GM19455 (cell line): ENCODE results near the gene PIGH.

ENCODE experiments used
- ATAC-seq: cut with Tn5 transposase; IDR thresholded peaks from one replicate; pipeline ENCODE4 v1.9.1; 2021; ENCODE audit not compliant: unreplicated experiment

Gene PIGH

GRCh38 chr14:67576216-67576955 lies 23.7 kb downstream of the PIGH start:
- no peak for ATAC-seq

- no peak for ATAC-seq
Measured at GRCh38 chr14:67575684-67576083, 24.4 kb downstream of the PIGH start.

DNA sequence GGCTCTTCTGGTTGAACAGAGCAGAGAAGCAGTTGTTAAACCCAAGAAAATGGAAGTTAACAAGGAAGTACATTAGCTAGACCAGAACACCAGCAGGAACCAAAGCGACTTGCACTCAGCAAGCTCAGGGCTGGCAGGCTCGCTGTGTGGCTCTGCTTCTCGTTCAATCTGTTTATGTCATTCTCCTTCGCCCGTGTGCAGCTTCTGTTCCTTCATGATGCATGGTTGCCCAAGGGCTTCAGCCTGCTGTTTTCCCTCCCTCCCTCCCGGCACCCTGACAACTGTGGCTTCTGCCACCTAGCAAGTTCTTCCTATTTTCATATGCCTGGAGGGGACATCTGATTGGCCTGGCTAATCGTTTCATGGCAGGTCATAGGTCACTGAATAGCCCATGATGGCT lies 25.3 kb downstream of the PIGH start:
- no peak for ATAC-seq

DNA sequence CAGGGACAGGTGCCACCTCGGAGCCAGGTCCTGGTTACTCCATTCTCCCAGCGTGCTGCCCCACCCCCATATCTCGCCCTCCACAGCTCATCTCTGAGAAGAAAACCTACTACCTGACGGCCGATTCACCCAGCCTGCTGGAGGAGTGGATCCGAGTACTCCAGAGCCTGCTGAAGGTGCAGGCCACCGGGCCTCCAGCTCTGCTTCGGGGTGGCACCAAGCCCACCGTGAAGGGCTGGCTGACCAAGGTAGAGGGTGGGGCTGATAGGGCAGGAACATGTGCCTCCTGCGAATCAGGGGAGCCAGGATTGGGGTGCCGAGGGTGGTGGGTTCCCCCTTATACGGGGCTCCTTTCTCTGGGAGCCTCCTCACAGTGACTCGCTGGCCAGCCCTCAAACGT lies 25.9 kb downstream of the PIGH start:
- ATAC-seq, result no peak

- no peak for ATAC-seq
Measured at GRCh38 chr14:67573228-67574010, 26.6 kb downstream of the PIGH start.

DNA sequence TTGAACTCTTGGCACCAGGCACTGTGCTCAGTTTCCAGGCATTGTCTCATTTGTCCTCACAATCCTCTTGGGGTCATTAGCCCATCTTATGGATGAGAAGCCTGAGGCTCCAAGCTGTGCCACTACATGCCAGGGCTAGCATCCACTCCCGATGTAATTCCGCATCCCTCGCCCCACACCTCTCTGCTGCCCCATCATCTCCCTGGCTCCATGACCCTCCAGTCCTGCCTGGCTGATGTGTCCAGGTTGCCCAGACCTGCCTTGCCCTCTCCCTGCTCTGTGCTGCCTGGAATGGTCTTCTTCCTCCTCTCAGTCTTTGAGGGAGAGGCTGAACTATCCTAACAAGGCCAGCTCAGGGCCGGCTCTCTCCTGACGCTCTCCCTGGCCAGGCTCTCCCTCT lies 27.5 kb downstream of the PIGH start:
- ATAC-seq, result no peak

DNA sequence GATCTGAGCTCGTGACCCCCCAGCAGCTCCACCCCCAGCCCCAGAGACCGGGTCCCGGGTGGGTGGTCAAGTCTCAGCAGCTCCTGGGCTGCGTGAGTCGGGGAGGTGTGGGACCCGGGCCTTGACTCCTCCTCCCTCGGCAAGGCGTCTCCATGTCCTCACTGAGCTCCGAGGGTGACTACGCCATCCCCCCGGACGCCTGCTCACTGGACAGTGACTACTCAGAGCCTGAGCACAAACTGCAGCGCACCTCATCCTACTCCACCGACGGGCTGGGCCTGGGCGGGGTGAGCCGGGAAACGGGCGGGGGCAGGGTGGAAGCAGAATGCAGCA lies 28.1 kb downstream of the PIGH start:
- ATAC-seq, result no peak

DNA sequence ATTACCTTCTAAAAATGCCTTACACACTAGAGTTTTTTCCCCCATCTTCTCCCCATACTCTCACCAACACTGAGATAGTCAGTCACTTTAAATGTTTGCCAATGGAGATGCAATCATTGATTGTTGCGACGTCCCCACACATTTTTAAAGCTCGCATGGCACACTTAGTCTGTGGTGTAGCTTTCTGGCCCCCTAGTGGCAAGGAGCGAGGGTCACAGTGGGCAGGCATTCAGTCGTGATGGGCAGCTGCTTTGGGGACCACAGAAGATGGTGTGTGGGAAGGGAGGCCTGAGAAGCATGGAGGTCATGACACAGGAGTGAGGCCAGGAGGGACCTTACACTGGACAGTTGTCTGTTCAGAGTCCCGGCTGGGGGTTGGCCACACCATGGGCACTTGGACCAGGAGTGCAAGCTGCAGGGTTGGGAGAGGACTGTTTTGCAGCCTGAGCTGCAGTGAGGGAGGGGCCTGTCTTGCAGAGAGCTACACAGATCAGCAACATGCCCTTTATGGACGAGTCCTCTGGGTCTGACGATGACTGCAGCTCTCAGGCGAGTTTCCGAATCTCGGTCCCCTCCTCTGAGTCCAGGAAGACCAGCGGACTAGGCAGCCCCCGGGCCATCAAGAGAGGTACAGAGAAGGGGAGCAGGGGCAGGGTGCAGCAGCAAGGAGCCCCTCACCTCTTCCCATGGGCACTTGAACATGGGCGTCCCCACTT lies 28.6 kb downstream of the PIGH start:
- no peak for ATAC-seq

GRCh38 chr14:67570453-67570852 lies 29.6 kb downstream of the PIGH start:
- ATAC-seq, result no peak

GRCh38 chr14:67569651-67570290 lies 30.3 kb downstream of the PIGH start:
- ATAC-seq, result no peak

DNA sequence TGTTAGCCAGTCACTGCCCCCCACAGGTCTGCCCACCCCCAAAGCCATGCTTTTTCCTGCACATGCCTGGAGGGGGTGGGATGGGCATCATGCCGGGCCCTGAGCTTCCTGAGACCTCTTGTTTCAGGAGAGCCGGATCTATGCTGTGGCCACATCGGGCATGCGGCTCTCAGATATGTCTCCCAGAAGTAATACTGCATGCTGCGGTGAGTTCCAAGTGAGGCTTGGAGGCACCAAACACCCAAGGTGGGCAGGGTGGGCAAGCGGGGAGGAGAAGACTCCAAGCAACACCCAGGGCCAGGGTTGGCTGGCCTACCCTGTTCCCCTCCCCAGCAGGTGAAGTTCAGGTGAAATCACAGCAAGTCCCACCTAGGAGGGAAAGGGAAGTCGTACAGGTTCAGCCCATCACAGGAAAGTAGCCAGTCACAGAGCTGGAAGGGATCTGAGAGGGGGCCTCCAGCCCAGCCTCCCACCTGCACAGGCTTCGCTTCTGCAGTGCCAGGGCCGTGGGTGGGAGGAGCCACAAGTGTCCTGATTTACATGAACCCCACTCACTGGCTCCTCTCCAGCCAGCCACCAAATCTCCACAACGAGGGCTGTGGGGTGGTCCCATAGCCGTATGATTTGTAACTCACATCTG lies 30.9 kb downstream of the PIGH start:
- ATAC-seq, result no peak

DNA sequence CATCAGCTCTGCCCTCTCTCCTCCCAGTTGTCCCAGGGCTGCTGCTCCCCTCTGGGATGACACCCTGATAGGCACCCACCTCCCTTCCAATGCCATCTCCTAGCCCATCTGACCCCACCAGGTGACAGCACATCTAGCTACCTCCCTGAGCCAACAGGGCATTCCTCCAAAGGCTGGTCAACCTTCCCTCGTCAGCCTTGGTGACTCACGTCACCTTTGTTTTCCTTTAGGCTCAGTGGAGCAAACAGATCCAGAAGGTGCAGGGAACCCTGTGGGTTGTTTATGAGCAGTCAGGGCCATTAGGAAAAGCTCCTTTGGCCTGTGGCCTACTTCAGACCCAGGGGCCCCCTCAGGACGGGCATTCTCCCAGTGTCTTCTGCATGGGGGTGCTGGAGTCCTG lies 32.4 kb downstream of the PIGH start:
- ATAC-seq, result no peak

DNA sequence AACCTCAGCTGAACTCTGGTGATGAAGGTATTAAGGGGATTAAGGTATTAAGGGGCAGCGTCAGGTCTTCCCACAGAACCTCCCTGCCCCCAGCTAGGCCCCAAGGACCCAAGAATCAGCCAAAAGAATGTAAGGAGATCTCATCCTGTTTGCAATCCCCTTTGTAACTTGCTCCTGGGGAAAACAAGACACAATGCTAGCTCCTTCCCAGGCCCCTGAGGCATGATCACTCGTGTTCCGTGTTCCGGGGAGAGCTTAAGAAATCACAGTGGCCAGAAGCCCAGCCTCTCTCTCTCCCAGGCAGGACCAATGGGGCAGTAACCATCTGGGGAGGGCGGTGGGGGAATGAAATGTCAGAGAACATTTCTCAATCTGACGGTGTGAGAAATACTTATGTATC lies 33.2 kb downstream of the PIGH start:
- ATAC-seq, result no peak

GRCh38 chr14:67564236-67564635 lies 35.8 kb downstream of the PIGH start:
- ATAC-seq, result no peak

DNA sequence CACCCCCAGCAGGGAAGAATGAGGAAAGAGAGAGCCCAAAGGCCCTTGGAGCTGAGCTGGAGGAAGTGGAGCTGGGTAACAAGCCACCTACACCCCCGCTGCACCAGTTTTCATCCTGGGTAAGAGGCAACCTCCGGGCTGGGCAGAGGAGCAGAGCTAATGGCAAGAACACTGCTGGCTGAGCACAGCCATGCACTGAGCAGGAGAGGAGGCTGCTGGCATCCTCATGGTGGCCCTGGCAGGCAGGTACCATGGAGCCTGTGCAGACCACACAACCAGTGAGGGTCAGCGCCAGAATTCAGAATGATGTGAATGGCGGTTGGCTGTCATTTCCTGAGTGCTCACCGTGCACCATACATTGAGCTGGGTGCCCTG lies 37.3 kb downstream of the PIGH start:
- ATAC-seq, result no peak

DNA sequence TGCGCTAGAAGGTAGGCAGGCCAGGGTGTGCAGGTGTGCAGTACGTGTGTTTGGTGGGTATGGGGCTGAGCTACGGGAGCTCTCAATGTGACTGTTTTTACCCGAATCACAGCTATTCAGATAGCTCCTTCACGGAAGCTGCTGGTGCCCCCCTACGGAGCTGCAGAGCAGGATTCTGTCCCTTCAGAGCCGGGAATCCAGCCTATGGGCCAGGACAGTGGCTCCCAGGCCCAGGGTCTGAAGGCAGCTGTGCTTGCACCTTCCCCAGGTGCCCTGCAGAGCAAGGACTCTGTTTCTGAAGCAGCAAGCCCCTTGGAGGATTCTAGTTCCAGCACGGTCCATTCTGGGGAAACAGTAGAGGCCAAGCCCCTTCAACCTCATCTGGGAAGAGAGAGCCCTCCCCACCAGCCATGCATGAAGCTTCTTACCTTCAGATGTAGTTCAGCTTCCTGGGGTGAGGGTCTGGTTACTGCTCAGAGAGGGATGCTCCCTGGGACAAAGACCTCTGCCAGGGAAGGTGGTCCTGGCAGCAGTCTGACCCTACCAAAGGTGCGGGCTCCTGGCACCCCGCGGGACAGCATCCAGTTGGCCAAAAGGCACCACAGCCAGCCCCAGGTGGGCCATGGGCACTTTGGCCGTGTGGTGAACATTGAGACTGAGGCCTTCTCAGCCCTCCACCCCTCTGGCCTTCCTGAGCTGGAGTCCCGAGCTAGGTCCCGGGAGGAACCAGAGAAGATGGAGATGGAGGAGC lies 37.9 kb downstream of the PIGH start:
- no peak for ATAC-seq

DNA sequence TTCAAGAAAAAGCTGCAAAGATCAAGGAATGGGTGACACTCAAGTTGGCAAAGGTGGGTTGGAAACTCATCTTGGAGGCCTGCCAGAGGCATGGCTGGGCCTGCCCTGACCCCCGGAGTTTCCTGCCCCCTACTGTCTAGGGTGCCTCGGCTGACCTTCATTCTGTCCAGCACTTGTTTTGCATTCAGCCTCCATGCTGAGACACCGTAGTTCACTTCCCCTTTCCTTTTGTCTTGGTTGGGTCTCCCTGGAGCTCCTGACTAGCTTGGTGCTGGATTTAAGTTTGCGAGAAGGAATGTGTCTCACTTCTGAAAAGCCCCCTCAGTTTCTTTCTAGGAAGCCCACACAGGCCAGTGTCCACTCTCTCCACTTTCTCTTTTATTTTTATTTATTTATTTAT lies 40.4 kb downstream of the PIGH start:
- ATAC-seq, result no peak

DNA sequence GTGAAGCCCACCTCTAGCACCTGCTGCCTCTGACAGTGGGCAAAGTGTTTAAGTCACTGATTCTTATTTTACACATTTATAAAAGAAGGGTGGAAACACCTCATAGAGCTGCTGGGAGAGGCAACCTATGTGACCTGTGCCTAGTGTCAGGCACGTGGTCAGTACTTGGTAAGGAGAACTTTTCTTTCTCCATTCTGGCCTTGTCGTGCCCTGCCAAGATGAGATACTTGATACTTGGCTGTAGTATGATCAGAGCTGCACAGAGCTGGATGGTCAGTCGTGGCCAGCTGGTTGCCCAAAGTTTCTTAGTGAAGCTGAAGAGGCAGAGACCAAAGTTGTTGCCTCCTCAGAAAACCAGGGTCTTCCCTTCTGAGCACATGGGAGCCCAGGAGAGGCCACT lies 42.4 kb downstream of the PIGH start:
- ATAC-seq, result no peak

GRCh38 chr14:67557118-67557517 lies 43.0 kb downstream of the PIGH start:
- no peak for ATAC-seq

- no peak for ATAC-seq
Measured at GRCh38 chr14:67556671-67557070, 43.4 kb downstream of the PIGH start.
